ENCODE results near the gene NF2.

- TF ChIP-seq ARNTL (CRISPR knock-in tag; IDR thresholded peaks at IDR 0.05; ENCODE audit: borderline replicate concordance, low read depth) (no peak), ISL1 (CRISPR knock-in tag; IDR thresholded peaks at IDR 0.05) (no peak), OSR1 (CRISPR knock-in tag; IDR thresholded peaks at IDR 0.05) (no peak), TOX (CRISPR knock-in tag; IDR thresholded peaks at IDR 0.05; ENCODE audit: borderline replicate concordance) (no peak), ZFP3 (CRISPR knock-in tag; IDR thresholded peaks at IDR 0.05) (no peak), ZNF8 (CRISPR knock-in tag; IDR thresholded peaks at IDR 0.05) (no peak), PPARA (CRISPR knock-in tag; IDR thresholded peaks at IDR 0.05; ENCODE audit: borderline replicate concordance) (no peak), ZFP30 (CRISPR knock-in tag; IDR thresholded peaks at IDR 0.05) (no peak), ZNF70 (CRISPR knock-in tag; IDR thresholded peaks at IDR 0.05) (no peak), CSDC2 (CRISPR knock-in tag; IDR thresholded peaks at IDR 0.05) (no peak), RARB (CRISPR knock-in tag; IDR thresholded peaks at IDR 0.05) (no peak)
- TF ChIP-seq, protein P1, sequence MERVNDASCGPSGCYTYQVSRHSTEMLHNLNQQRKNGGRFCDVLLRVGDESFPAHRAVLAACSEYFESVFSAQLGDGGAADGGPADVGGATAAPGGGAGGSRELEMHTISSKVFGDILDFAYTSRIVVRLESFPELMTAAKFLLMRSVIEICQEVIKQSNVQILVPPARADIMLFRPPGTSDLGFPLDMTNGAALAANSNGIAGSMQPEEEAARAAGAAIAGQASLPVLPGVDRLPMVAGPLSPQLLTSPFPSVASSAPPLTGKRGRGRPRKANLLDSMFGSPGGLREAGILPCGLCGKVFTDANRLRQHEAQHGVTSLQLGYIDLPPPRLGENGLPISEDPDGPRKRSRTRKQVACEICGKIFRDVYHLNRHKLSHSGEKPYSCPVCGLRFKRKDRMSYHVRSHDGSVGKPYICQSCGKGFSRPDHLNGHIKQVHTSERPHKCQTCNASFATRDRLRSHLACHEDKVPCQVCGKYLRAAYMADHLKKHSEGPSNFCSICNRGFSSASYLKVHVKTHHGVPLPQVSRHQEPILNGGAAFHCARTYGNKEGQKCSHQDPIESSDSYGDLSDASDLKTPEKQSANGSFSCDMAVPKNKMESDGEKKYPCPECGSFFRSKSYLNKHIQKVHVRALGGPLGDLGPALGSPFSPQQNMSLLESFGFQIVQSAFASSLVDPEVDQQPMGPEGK (CRISPR knock-in tag; IDR thresholded peaks at IDR 0.05; ENCODE audit: borderline replicate concordance) = no peak
- TF ChIP-seq, protein P2, sequence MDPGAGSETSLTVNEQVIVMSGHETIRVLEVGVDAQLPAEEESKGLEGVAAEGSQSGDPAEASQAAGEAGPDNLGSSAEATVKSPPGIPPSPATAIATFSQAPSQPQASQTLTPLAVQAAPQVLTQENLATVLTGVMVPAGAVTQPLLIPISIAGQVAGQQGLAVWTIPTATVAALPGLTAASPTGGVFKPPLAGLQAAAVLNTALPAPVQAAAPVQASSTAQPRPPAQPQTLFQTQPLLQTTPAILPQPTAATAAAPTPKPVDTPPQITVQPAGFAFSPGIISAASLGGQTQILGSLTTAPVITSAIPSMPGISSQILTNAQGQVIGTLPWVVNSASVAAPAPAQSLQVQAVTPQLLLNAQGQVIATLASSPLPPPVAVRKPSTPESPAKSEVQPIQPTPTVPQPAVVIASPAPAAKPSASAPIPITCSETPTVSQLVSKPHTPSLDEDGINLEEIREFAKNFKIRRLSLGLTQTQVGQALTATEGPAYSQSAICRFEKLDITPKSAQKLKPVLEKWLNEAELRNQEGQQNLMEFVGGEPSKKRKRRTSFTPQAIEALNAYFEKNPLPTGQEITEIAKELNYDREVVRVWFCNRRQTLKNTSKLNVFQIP (CRISPR knock-in tag; IDR thresholded peaks at IDR 0.05; ENCODE audit: borderline replicate concordance, low read depth) = no peak
Observed at GRCh38 chr22:29607426-29607825, 4.0 kb downstream of the NF2 start.

Measured in SK-N-SH treated with all-trans-retinoic acid at 6 μM for 48 hours (cell line).